HG02571 (cell line): ENCODE data around the gene ZNF221.

Source experiments
- ATAC-seq: cut with Tn5 transposase; IDR thresholded peaks from one replicate; pipeline ENCODE4 v1.9.1; 2021; ENCODE audit warnings: mild to moderate bottlenecking, moderate library complexity; ENCODE audit not compliant: unreplicated experiment

Gene ZNF221

GRCh38 chr19:43956827-43957226 is 5.8 kb downstream of the ZNF221 start:
- no peak for ATAC-seq

GRCh38 chr19:43957891-43958290 is 6.9 kb downstream of the ZNF221 start:
- ATAC-seq: no peak

- no peak for ATAC-seq
These were observed 9.4 kb downstream of the ZNF221 start for GRCh38 chr19:43960411-43960810.

- no peak for ATAC-seq
These were observed 15.2 kb downstream of the ZNF221 start for GRCh38 chr19:43966079-43966694.

- ATAC-seq: no peak
These were observed 25.7 kb downstream of the ZNF221 start for GRCh38 chr19:43976732-43977131.

GRCh38 chr19:43983544-43983911 is 32.5 kb downstream of the ZNF221 start:
- ATAC-seq: no peak

- no peak for ATAC-seq
These were observed 33.1 kb downstream of the ZNF221 start, which contains the start of gene ZNF155 for GRCh38 chr19:43983912-43984686. Gene ZNF155, plus strand, starts transcription at chr19:43984188. Its CDS starts 4,356 bp downstream, at chr19:43988544.

GRCh38 chr19:43984687-43985000 is 33.6 kb downstream of the ZNF221 start:
- ATAC-seq: no peak

GRCh38 chr19:43997631-43998290 is 46.7 kb downstream of the ZNF221 start:
- ATAC-seq: no peak

GRCh38 chr19:44002212-44002565 is 51.2 kb downstream of the ZNF221 start:
- ATAC-seq: no peak

GRCh38 chr19:44002566-44003460 is 51.8 kb downstream of the ZNF221 start, which contains the start of gene ZNF230:
Gene ZNF230, plus strand, starts transcription at chr19:44002957. Its CDS starts 4,122 bp downstream, at chr19:44007079.
- peak; percentile 88 for ATAC-seq

- ATAC-seq: peak; percentile 22
These were observed 52.5 kb downstream of the ZNF221 start for GRCh38 chr19:44003461-44004009.

- ATAC-seq: no peak
These were observed 54.9 kb downstream of the ZNF221 start for GRCh38 chr19:44005973-44006372.

- no peak for ATAC-seq
These were observed 56.4 kb downstream of the ZNF221 start for GRCh38 chr19:44007473-44007872.

GRCh38 chr19:44010468-44010867 is 59.4 kb downstream of the ZNF221 start:
- ATAC-seq: no peak
